Right atrium auricular region (tissue), 2 donors: ENCODE measurements around the gene TSACC. TPM values are rescaled to one million over a fixed set of nuclear protein-coding genes. Genes with fewer than 3 reads are reported as not detected.
"Not testable (repeated sequence)": the region's sequence is repeated elsewhere in the genome, so short reads cannot be mapped to it uniquely, and the experiment has no call there.

Experiments
- DNase-seq: peaks from one replicate; pipeline ENCODE4 v3.0.0-alpha.2; 2019; ENCODE audit warnings: low spot score
- H3K27ac ChIP-seq, 2 donors: fragments of 200-600 bp; sonication (generic); 1 replicate in 1 of 2; 2 replicates in 1 of 2; pipeline ENCODE4 v1.5.1; 2016 to 2019
- H3K27me3 ChIP-seq, 2 donors: fragments of 200-600 bp; sonication (generic); one replicate each; pipeline versions ENCODE4 v1.5.1 to v1.6.0; 2017 to 2019
- H3K36me3 ChIP-seq: fragments of 200-600 bp; sonication (generic); one replicate; pipeline ENCODE4 v1.5.1; 2016
- H3K4me1 ChIP-seq, 2 donors: fragments of 200-600 bp; sonication (generic); one replicate each; pipeline versions ENCODE4 v1.5.1 to v1.6.0; 2017 to 2019
- H3K4me3 ChIP-seq, 2 donors: fragments of 200-600 bp; sonication (generic); 1 replicate in 1 of 2; 2 replicates in 1 of 2; pipeline ENCODE4 v1.5.1; 2017 to 2019; ENCODE audit warnings: mild to moderate bottlenecking in 1 of 2, moderate library complexity in 1 of 2
- H3K9me3 ChIP-seq, 2 donors: fragments of 200-600 bp; sonication (generic); one replicate each; pipeline ENCODE4 v1.5.1; 2019
- total RNA-seq, 2 donors: library from RNA; depleted of rRNA; stranded (reverse); fragments of >200 nt; gene quantifications; one replicate each; pipeline ENCODE4 v1.1.0, GENCODE V29; 2016
- TF ChIP-seq, protein P1 (sequence below), 2 donors: fragments of 200-600 bp; sonication (generic); IDR thresholded peaks; one replicate each; pipeline ENCODE4 v1.5.1; 2019; ENCODE audit warnings: antibody characterized with exemption in 2 of 2

The TSACC gene
- total RNA-seq, 2 donors from 2014 or later, result not detected

DNA sequence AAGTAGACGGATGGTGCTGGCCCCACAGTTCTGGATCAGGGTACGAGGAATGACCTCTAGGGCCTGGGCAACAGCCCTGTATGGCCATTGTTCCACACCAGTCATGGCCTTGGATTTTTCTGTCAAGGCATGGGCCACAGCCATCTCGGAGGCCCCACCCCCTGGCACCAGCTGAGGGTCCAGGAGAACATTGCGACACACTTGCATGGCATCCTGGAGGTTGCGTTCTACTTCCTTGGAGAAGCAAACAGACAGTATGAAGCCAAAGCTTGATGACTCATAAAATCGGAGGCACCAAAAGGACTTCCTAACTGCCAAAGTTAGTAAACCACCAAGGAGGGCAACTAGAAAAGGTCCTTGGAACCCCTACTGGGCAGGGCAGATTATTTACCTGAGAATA, 27.4 kb upstream of the TSACC start:
- TF ChIP-seq, protein P1, sequence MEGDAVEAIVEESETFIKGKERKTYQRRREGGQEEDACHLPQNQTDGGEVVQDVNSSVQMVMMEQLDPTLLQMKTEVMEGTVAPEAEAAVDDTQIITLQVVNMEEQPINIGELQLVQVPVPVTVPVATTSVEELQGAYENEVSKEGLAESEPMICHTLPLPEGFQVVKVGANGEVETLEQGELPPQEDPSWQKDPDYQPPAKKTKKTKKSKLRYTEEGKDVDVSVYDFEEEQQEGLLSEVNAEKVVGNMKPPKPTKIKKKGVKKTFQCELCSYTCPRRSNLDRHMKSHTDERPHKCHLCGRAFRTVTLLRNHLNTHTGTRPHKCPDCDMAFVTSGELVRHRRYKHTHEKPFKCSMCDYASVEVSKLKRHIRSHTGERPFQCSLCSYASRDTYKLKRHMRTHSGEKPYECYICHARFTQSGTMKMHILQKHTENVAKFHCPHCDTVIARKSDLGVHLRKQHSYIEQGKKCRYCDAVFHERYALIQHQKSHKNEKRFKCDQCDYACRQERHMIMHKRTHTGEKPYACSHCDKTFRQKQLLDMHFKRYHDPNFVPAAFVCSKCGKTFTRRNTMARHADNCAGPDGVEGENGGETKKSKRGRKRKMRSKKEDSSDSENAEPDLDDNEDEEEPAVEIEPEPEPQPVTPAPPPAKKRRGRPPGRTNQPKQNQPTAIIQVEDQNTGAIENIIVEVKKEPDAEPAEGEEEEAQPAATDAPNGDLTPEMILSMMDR (IDR thresholded peaks at IDR 0.05), result no peak
- Histone ChIP-seq H3K4me3 (no peak overlapping the region), H3K27ac (no peak overlapping the region), H3K4me1 (no peaks in the 10 kb centered on the region), H3K9me3 (no peaks in the 10 kb centered on the region), H3K36me3 (peaks cover 82% of the 10 kb centered on the region), H3K27me3 (no peaks in the 10 kb centered on the region)
- no peak for DNase-seq

DNA sequence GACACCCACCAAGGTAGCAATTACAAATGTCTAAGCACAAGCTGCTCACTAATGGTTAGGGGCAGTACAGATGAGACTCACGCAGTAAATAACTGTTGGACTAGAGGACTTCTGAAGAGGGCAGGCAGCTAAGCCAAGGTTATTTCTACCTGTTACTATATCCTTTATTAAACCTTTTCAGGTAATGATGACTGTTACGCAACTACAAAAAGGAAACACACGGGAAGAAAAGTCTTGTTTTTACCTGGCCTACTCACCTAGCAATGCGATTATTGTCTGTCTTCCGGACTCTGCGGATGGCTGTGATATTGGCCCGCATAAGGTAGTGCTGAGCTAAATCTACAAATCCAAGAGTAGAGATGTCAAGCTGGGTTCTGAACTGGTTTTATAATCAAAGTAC, 21.4 kb upstream of the TSACC start:
- no peak overlapping the region for H3K4me3 ChIP-seq

DNA sequence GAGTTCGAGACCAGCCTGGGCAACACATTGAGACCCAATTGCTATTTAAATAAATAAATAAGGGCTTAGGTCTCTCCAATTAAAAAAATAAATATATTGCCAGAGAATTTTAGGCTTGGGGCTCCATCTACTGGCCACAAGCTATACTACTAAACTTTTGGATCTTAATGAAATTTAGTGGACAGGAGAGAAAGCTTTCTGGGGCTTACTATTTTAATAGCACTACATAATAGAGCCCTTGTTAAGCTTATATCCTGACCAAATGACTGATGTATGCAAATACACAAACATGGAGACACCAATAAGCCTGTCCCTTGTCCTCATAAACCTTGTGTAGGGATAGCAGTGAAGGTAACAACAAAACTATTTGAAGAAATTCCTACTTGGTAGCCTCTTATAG, 18.7 kb upstream of the TSACC start:
- DNase-seq, result no peak
- Histone ChIP-seq H3K27ac (no peak overlapping the region), H3K27me3 (no peaks in the 10 kb centered on the region), H3K4me3 (no peak overlapping the region), H3K36me3 (peaks cover 95% of the 10 kb centered on the region), H3K4me1 (no peaks in the 10 kb centered on the region), H3K9me3 (no peaks in the 10 kb centered on the region)
- TF ChIP-seq, protein P1 (IDR thresholded peaks at IDR 0.05), result peak in 1 of 2 donors; percentile 53

More for the DNA sequence above, 21.4 kb upstream of the TSACC start:
- Histone ChIP-seq H3K9me3 (no peaks in the 10 kb centered on the region), H3K36me3 (peaks cover 92% of the 10 kb centered on the region), H3K27me3 (no peaks in the 10 kb centered on the region), H3K4me1 (no peaks in the 10 kb centered on the region), H3K27ac (no peak overlapping the region)
- no peak for DNase-seq
- TF ChIP-seq, protein P1 (IDR thresholded peaks at IDR 0.05), result no peak

DNA sequence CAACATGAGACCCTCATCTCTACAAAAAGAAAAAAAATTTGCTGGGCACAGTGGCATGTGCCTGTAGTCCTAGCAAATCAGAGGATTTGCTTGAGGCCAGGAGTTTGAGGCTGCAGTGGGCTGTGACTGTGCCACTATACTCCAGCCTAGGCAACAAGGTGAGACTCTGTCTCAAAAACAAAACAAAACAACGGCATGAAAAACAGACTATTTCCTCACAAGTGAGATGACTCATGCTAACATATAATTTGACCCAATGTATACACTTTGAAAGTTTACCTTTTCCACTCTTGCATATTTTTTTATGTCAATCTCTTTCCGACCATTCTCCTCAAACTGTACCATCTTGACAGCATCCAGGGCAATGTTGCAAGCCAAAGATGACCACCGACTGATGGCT, 17.8 kb upstream of the TSACC start:
- H3K27me3 ChIP-seq, result no peaks in the 10 kb centered on the region
- no peak overlapping the region for H3K27ac ChIP-seq
- H3K36me3 ChIP-seq, result peaks cover 93% of the 10 kb centered on the region
- TF ChIP-seq, protein P1 (IDR thresholded peaks at IDR 0.05), result no peak
- DNase-seq, result no peak
- H3K4me3 ChIP-seq, result no peak overlapping the region
- H3K9me3 ChIP-seq, result no peaks in the 10 kb centered on the region
- no peaks in the 10 kb centered on the region for H3K4me1 ChIP-seq

DNA sequence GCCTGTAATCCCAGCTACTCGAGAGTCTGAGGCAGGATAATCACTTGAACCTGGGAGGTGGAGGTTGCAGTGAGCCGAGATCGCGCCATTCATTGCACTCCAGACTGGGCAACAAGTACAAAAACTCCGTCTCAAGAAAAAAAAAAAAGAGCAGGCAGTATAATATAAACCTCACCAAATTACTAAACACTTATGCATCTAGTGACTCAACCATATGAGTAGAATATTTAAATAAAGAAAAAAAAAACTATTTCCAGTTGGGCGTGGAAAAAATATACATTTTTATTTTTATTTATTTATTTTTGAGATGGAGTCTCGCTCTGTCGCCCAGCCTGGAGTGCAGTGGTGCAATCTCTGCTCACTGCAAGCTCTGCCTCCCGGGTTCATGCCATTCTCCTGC, 15.1 kb upstream of the TSACC start:
- DNase-seq, H3K9me3 ChIP-seq, H3K4me1 ChIP-seq, H3K27me3 ChIP-seq, H3K27ac ChIP-seq, H3K4me3 ChIP-seq: not testable (repeated sequence)
- H3K36me3 ChIP-seq, result peaks cover 68% of the 10 kb centered on the region

DNA sequence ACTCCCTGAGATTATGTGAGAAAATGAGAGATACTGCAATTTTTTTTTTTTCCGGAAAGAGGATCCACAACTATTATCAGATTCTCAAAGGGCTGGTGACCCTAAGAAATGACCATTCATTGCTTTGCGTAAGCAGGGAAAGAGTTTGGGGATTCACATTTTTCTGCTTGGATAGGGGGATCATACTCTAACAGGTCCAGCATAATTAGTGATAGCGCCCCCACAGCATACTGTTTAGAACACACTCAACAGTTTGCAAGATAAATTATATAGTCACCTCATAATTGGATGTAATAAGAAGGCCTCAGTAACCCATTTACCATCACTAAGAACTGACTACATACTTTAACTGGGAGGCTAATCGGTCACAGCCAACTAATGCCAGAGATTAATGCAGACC, 2.1 kb upstream of the TSACC start:
- TF ChIP-seq, protein P1 (IDR thresholded peaks at IDR 0.05), result no peak
- Histone ChIP-seq H3K27ac (no peak overlapping the region), H3K4me3 (no peak overlapping the region), H3K4me1 (peaks cover 0 to 22% of the 10 kb centered on the region in 2 donors), H3K9me3 (no peaks in the 10 kb centered on the region), H3K27me3 (no peaks in the 10 kb centered on the region), H3K36me3 (peaks cover 40% of the 10 kb centered on the region)
- DNase-seq, result no peak
